ENCODE measurements around the gene KCNN1.

Gene KCNN1

GRCh38 chr19:17993076-17993813 lies 26.3 kb downstream of the KCNN1 start:
- no CpG with 5 or more reads among the region's 27 CpGs for WGBS, 2 donors (ENCODE audit: extremely low coverage in 2 of 2, insufficient read length in 2 of 2, insufficient replicate concordance in 1 of 2)
- Histone ChIP-seq H3K9ac (ENCODE audit: low read depth, low read length, poor library complexity) (peak overlapping the region; percentile 44), H3K9me3 (replicated peaks in 1 of 2; ENCODE audit: control insufficient read depth in 2 of 2, insufficient read depth in 1 of 2, low read depth in 1 of 2, low read length in 2 of 2) (no peaks in the 10 kb centered on the region), H3K4me3 (ENCODE audit: low read length in 2 of 2) (no peak overlapping the region), H3K4ac (ENCODE audit: low read length) (no peak overlapping the region), H3K27me3 (ENCODE audit: control insufficient read depth in 3 of 3, insufficient read depth in 3 of 3, low read depth in 1 of 3, low read length in 3 of 3) (no peaks in the 10 kb centered on the region), H3K18ac (ENCODE audit: low read length) (no peak overlapping the region), H3K36me3 (replicated peaks in 1 of 2; ENCODE audit: control insufficient read depth in 2 of 2, insufficient read depth in 2 of 2, low read length in 2 of 2) (peaks cover 0 to 9% of the 10 kb centered on the region in 2 donors), H2AFZ (ENCODE audit: low read length) (no peak overlapping the region), H3K23ac (ENCODE audit: low read depth, low read length, poor library complexity) (no peak overlapping the region), H3K79me1 (ENCODE audit: low read depth, low read length) (no peaks in the 10 kb centered on the region), H3K14ac (ENCODE audit: low read length) (peak overlapping the region; percentile 9), H4K91ac (ENCODE audit: low read depth, low read length, poor library complexity) (no peak overlapping the region), H3K4me1 (ENCODE audit: control insufficient read depth in 2 of 2, insufficient read depth in 1 of 2, low read depth in 1 of 2, low read length in 2 of 2) (no peaks in the 10 kb centered on the region), H3K27ac (replicated peaks; ENCODE audit: low read length) (no peak overlapping the region), H2BK15ac (ENCODE audit: low read length) (no peak overlapping the region), H4K8ac (ENCODE audit: low read depth, low read length) (no peak overlapping the region), H2BK120ac (ENCODE audit: low read depth, low read length) (no peak overlapping the region), H3K4me2 (ENCODE audit: insufficient read depth, low read length, poor library complexity, severe bottlenecking) (no peak overlapping the region), H2BK12ac (ENCODE audit: low read length) (peak overlapping the region; percentile 22), H2AK5ac (ENCODE audit: low read depth, low read length) (peak overlapping the region; percentile 75), H2BK5ac (ENCODE audit: low read length) (no peak overlapping the region)
- no peak for DNase-seq (ENCODE audit: low spot score)

GRCh38 chr19:17996826-17997316 lies 30.0 kb downstream of the KCNN1 start:
- Histone ChIP-seq H4K91ac (ENCODE audit: low read depth, low read length, poor library complexity) (no peak overlapping the region), H2BK15ac (ENCODE audit: low read length) (no peak overlapping the region), H3K23ac (ENCODE audit: low read depth, low read length, poor library complexity) (peak overlapping the region; percentile 87), H3K27ac (replicated peaks; ENCODE audit: low read length) (no peak overlapping the region), H3K14ac (ENCODE audit: low read length) (no peak overlapping the region), H3K4me1 (ENCODE audit: control insufficient read depth in 2 of 2, insufficient read depth in 1 of 2, low read depth in 1 of 2, low read length in 2 of 2) (no peaks in the 10 kb centered on the region), H2AFZ (ENCODE audit: low read length) (peak overlapping the region; percentile 56), H3K4me3 (ENCODE audit: low read length in 2 of 2) (peak overlapping the region in 1 of 2 donors; percentile 27), H3K9me3 (replicated peaks in 1 of 2; ENCODE audit: control insufficient read depth in 2 of 2, insufficient read depth in 1 of 2, low read depth in 1 of 2, low read length in 2 of 2) (no peaks in the 10 kb centered on the region), H3K36me3 (replicated peaks in 1 of 2; ENCODE audit: control insufficient read depth in 2 of 2, insufficient read depth in 2 of 2, low read length in 2 of 2) (no peaks in the 10 kb centered on the region), H2AK5ac (ENCODE audit: low read depth, low read length) (peak overlapping the region; percentile 96), H3K79me1 (ENCODE audit: low read depth, low read length) (no peaks in the 10 kb centered on the region), H3K4ac (ENCODE audit: low read length) (no peak overlapping the region), H4K8ac (ENCODE audit: low read depth, low read length) (no peak overlapping the region), H2BK12ac (ENCODE audit: low read length) (peak overlapping the region; percentile 58), H3K4me2 (ENCODE audit: insufficient read depth, low read length, poor library complexity, severe bottlenecking) (no peak overlapping the region), H3K27me3 (ENCODE audit: control insufficient read depth in 3 of 3, insufficient read depth in 3 of 3, low read depth in 1 of 3, low read length in 3 of 3) (peaks cover 9 to 23% (median 19%) of the 10 kb centered on the region in 3 experiments), H2BK5ac (ENCODE audit: low read length) (no peak overlapping the region), H3K18ac (ENCODE audit: low read length) (peak overlapping the region; percentile 15), H3K9ac (ENCODE audit: low read depth, low read length, poor library complexity) (peak overlapping the region; percentile 63), H2BK120ac (ENCODE audit: low read depth, low read length) (no peak overlapping the region)
- peak; percentile 78 for DNase-seq (ENCODE audit: low spot score)
- no CpG with 5 or more reads among the region's 15 CpGs for WGBS, 2 donors (ENCODE audit: extremely low coverage in 2 of 2, insufficient read length in 2 of 2, insufficient replicate concordance in 1 of 2)

GRCh38 chr19:17997969-17998826 lies 31.3 kb downstream of the KCNN1 start:
- no peaks in the 10 kb centered on the region for H3K36me3 ChIP-seq (replicated peaks in 1 of 2; ENCODE audit: control insufficient read depth in 2 of 2, insufficient read depth in 2 of 2, low read length in 2 of 2)
- no peak overlapping the region for H2BK120ac ChIP-seq (ENCODE audit: low read depth, low read length)
- H3K14ac ChIP-seq (ENCODE audit: low read length), result no peak overlapping the region
- peak overlapping the region; percentile 46 for H2AK5ac ChIP-seq (ENCODE audit: low read depth, low read length)
- no peaks in the 10 kb centered on the region for H3K9me3 ChIP-seq (replicated peaks in 1 of 2; ENCODE audit: control insufficient read depth in 2 of 2, insufficient read depth in 1 of 2, low read depth in 1 of 2, low read length in 2 of 2)
- H4K8ac ChIP-seq (ENCODE audit: low read depth, low read length), result no peak overlapping the region
- no peak overlapping the region for H3K4me3 ChIP-seq (ENCODE audit: low read length in 2 of 2)
- H3K18ac ChIP-seq (ENCODE audit: low read length), result peak overlapping the region; percentile 17
- H2BK15ac ChIP-seq (ENCODE audit: low read length), result peak overlapping the region; percentile 81
- no peak for DNase-seq (ENCODE audit: low spot score)
- no peak overlapping the region for H4K91ac ChIP-seq (ENCODE audit: low read depth, low read length, poor library complexity)
- peak overlapping the region; percentile 73 for H3K23ac ChIP-seq (ENCODE audit: low read depth, low read length, poor library complexity)
- WGBS, 2 donors (ENCODE audit: extremely low coverage in 2 of 2, insufficient read length in 2 of 2, insufficient replicate concordance in 1 of 2), result no CpG with 5 or more reads among the region's 41 CpGs
- H3K9ac ChIP-seq (ENCODE audit: low read depth, low read length, poor library complexity), result no peak overlapping the region
- H3K79me1 ChIP-seq (ENCODE audit: low read depth, low read length), result no peaks in the 10 kb centered on the region
- no peaks in the 10 kb centered on the region for H3K4me1 ChIP-seq (ENCODE audit: control insufficient read depth in 2 of 2, insufficient read depth in 1 of 2, low read depth in 1 of 2, low read length in 2 of 2)
- H3K4ac ChIP-seq (ENCODE audit: low read length), result no peak overlapping the region
- H2BK5ac ChIP-seq (ENCODE audit: low read length), result peak overlapping the region; percentile 22
- peaks cover 11 to 31% (median 26%) of the 10 kb centered on the region in 3 experiments for H3K27me3 ChIP-seq (ENCODE audit: control insufficient read depth in 3 of 3, insufficient read depth in 3 of 3, low read depth in 1 of 3, low read length in 3 of 3)
- no peak overlapping the region for H3K4me2 ChIP-seq (ENCODE audit: insufficient read depth, low read length, poor library complexity, severe bottlenecking)
- H2BK12ac ChIP-seq (ENCODE audit: low read length), result peak overlapping the region; percentile 22
- H2AFZ ChIP-seq (ENCODE audit: low read length), result no peak overlapping the region
- H3K27ac ChIP-seq (replicated peaks; ENCODE audit: low read length), result no peak overlapping the region

GRCh38 chr19:17998827-17999150 lies 31.9 kb downstream of the KCNN1 start:
- no peak overlapping the region for H3K14ac ChIP-seq (ENCODE audit: low read length)
- H3K27ac ChIP-seq (replicated peaks; ENCODE audit: low read length), result no peak overlapping the region
- H2AFZ ChIP-seq (ENCODE audit: low read length), result no peak overlapping the region
- DNase-seq (ENCODE audit: low spot score), result no peak
- no peak overlapping the region for H2BK15ac ChIP-seq (ENCODE audit: low read length)
- no peak overlapping the region for H2BK5ac ChIP-seq (ENCODE audit: low read length)
- H3K27me3 ChIP-seq (ENCODE audit: control insufficient read depth in 3 of 3, insufficient read depth in 3 of 3, low read depth in 1 of 3, low read length in 3 of 3), result peaks cover 11 to 31% (median 26%) of the 10 kb centered on the region in 3 experiments
- no peaks in the 10 kb centered on the region for H3K4me1 ChIP-seq (ENCODE audit: control insufficient read depth in 2 of 2, insufficient read depth in 1 of 2, low read depth in 1 of 2, low read length in 2 of 2)
- no peak overlapping the region for H3K18ac ChIP-seq (ENCODE audit: low read length)
- H2BK120ac ChIP-seq (ENCODE audit: low read depth, low read length), result no peak overlapping the region
- H3K9me3 ChIP-seq (replicated peaks in 1 of 2; ENCODE audit: control insufficient read depth in 2 of 2, insufficient read depth in 1 of 2, low read depth in 1 of 2, low read length in 2 of 2), result no peaks in the 10 kb centered on the region
- H4K8ac ChIP-seq (ENCODE audit: low read depth, low read length), result no peak overlapping the region
- no peak overlapping the region for H2AK5ac ChIP-seq (ENCODE audit: low read depth, low read length)
- H3K4ac ChIP-seq (ENCODE audit: low read length), result no peak overlapping the region
- H2BK12ac ChIP-seq (ENCODE audit: low read length), result no peak overlapping the region
- no peaks in the 10 kb centered on the region for H3K79me1 ChIP-seq (ENCODE audit: low read depth, low read length)
- H3K9ac ChIP-seq (ENCODE audit: low read depth, low read length, poor library complexity), result no peak overlapping the region
- H4K91ac ChIP-seq (ENCODE audit: low read depth, low read length, poor library complexity), result no peak overlapping the region
- no peak overlapping the region for H3K23ac ChIP-seq (ENCODE audit: low read depth, low read length, poor library complexity)
- no CpG with 5 or more reads among the region's 5 CpGs for WGBS, 2 donors (ENCODE audit: extremely low coverage in 2 of 2, insufficient read length in 2 of 2, insufficient replicate concordance in 1 of 2)
- no peaks in the 10 kb centered on the region for H3K36me3 ChIP-seq (replicated peaks in 1 of 2; ENCODE audit: control insufficient read depth in 2 of 2, insufficient read depth in 2 of 2, low read length in 2 of 2)
- no peak overlapping the region for H3K4me2 ChIP-seq (ENCODE audit: insufficient read depth, low read length, poor library complexity, severe bottlenecking)
- H3K4me3 ChIP-seq (ENCODE audit: low read length in 2 of 2), result no peak overlapping the region
